T-cell (primary cell): ENCODE measurements around the gene KIAA1217. TPM values are rescaled to one million over a fixed set of nuclear protein-coding genes. Genes with fewer than 3 reads are reported as not detected.

Experiments
- ATAC-seq, 4 experiments: fragments of 200-7000 bp in 3 of 4; fragments of 150-1000 bp in 1 of 4; cut with Tn5 transposase; replicated peaks in 1 of 4; 1 replicate in 3 of 4; 2 replicates in 1 of 4; pipeline ENCODE4 v1.10.0; 2021; ENCODE audit warnings: moderate library complexity in 3 of 4, mild to moderate bottlenecking in 2 of 4, moderate number of reproducible peaks in 1 of 4
- CTCF ChIA-PET, 2 donors: fragments of 300-600 bp; sonication (Branson Sonifier 250); formaldehyde crosslinking; loops; one replicate each; lab custom pipeline; 2022; ENCODE audit warnings: antibody characterized with exemption in 2 of 2; lab: Charles Lee
- POLR2A ChIA-PET, 2 donors: fragments of 300-600 bp; sonication (Branson Sonifier 250); formaldehyde crosslinking; loops; one replicate each; lab custom pipeline; 2022; ENCODE audit warnings: antibody characterized with exemption in 2 of 2; lab: Charles Lee
- DNase-seq, 35 experiments: peaks; one replicate each; pipeline versions ENCODE4 v3.0.0 to v3.0.0-alpha.2; 2013 to 2023
- H3K27ac ChIP-seq: one replicate; pipeline ENCODE4 v1.5.1; 2013; ENCODE audit warnings: low read length
- H3K27me3 ChIP-seq, 2 experiments: replicated peaks in 1 of 2; 1 replicate in 1 of 2; 2 replicates in 1 of 2; pipeline versions ENCODE4 v1.6.1 to v1.7.0; 2013; ENCODE audit warnings: low read length in 1 of 2, mixed read lengths in 1 of 2; ENCODE audit not compliant: control insufficient read depth in 2 of 2, insufficient read depth in 2 of 2; ENCODE audit errors: extremely low read depth in 1 of 2
- H3K36me3 ChIP-seq, 2 donors: 1 replicate in 1 of 2; 2 replicates in 1 of 2; pipeline versions ENCODE4 v1.6.1 to v1.7.0; 2013; ENCODE audit warnings: low read length in 1 of 2; ENCODE audit not compliant: control insufficient read depth in 2 of 2, insufficient read depth in 1 of 2; ENCODE audit errors: extremely low read depth in 1 of 2
- H3K4me1 ChIP-seq, 2 experiments: 1 replicate in 1 of 2; 2 replicates in 1 of 2; pipeline versions ENCODE4 v1.6.1 to v1.7.0; 2013; ENCODE audit warnings: low read length in 2 of 2, mixed read lengths in 1 of 2; ENCODE audit not compliant: insufficient read depth in 2 of 2, control insufficient read depth in 1 of 2; ENCODE audit errors: extremely low read depth in 1 of 2
- H3K4me3 ChIP-seq, 2 donors: 1 replicate in 1 of 2; 2 replicates in 1 of 2; pipeline versions ENCODE4 v1.5.1 to v1.7.0; 2013; ENCODE audit warnings: mild to moderate bottlenecking in 2 of 2, low read length in 1 of 2, moderate library complexity in 1 of 2; ENCODE audit not compliant: control insufficient read depth in 1 of 2; ENCODE audit errors: extremely low read depth in 1 of 2
- H3K9me3 ChIP-seq: 2 replicates; pipeline ENCODE4 v1.7.0; 2013
- H3K27ac Mint-ChIP-seq, 2 donors: one replicate each; pipeline ENCODE4 v1.8.0; 2020 to 2021; ENCODE audit warnings: mild to moderate bottlenecking in 2 of 2, mixed read lengths in 2 of 2
- H3K27me3 Mint-ChIP-seq, 2 donors: one replicate each; pipeline ENCODE4 v1.8.0; 2021 to 2022; ENCODE audit warnings: mixed read lengths in 2 of 2
- H3K36me3 Mint-ChIP-seq: one replicate; pipeline ENCODE4 v1.8.0; 2021; ENCODE audit warnings: mixed read lengths
- H3K4me1 Mint-ChIP-seq, 3 donors: one replicate each; pipeline ENCODE4 v1.8.0; 2020 to 2022; ENCODE audit warnings: mixed read lengths in 3 of 3, mild to moderate bottlenecking in 1 of 3
- H3K4me3 Mint-ChIP-seq, 3 donors: one replicate each; pipeline ENCODE4 v1.8.0; 2020 to 2022; ENCODE audit warnings: mild to moderate bottlenecking in 3 of 3, mixed read lengths in 3 of 3, moderate library complexity in 3 of 3
- H3K9me3 Mint-ChIP-seq, 3 donors: one replicate each; pipeline ENCODE4 v1.8.0; 2020 to 2022; ENCODE audit warnings: mixed read lengths in 3 of 3
- WGBS: methylation state at CpG from one replicate; pipeline ENCODE4 v1.1.5; 2013; ENCODE audit warnings: missing lambda C conversion rate; ENCODE audit not compliant: insufficient coverage; 5-methylcytosine and 5-hydroxymethylcytosine counted together
- total RNA-seq, 35 experiments: library from RNA in 6 of 35; stranded (reverse) in 6 of 35; fragments of 120-200 nt in 1 of 35; gene quantifications; one replicate each; pipeline versions ENCODE4 v1.2.1 to v1.2.4 and lab custom pipeline; 2013 to 2026

KIAA1217 gene
- total RNA-seq, 5 donors from 2014 or later (not counting 1 experiment from before 2014, with no cell fraction given) = 0.12 to 1.2 (median 0.66) TPM; not detected in 1

DNA sequence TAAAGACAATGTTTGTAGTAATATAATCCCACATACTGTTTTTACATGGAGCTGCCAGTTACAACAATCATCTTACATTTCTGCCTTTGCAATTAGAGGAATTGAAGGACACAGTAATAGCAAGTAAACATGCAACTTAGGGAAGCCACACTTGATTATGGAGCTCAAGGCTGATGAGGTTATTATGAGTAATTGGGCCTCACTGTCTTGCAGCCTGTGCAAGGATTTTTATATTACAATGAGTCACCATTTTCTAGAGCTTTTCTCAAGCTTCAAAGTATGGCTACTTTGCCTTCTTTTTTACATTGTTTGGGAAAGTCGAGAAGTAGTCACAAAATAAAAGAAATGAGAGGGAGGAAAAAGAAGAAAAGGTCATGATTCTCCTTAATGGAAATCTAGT lies 226.4 kb downstream of the KIAA1217 start:
- no peak overlapping the region for H3K27ac ChIP-seq
- ATAC-seq (no peak), DNase-seq (no peak)
- no peaks in the 10 kb centered on the region for H3K36me3 ChIP-seq
- H3K27me3 ChIP-seq = peaks cover 0 to 3% of the 10 kb centered on the region in 2 experiments
- ChIA-PET POLR2A (interaction anchor here in 1 of 2 donors (0.7 kb wide), 1 partner anchor 43 kb away, joined by 6 read pairs; no protein-coding TSS in a partner anchor), CTCF (interaction anchor here (0.6 kb wide), 2 partner anchors 419 to 1143 kb away, joined by 3 to 5 read pairs; no protein-coding TSS in a partner anchor)
- Mint-ChIP-seq H3K27me3 (peaks cover 3 to 5% of the 10 kb centered on the region in 2 donors), H3K27ac (no peak overlapping the region), H3K4me3 (no peak overlapping the region), H3K9me3 (no peaks in the 10 kb centered on the region), H3K4me1 (no peaks in the 10 kb centered on the region), H3K36me3 (no peaks in the 10 kb centered on the region)
- H3K4me1 ChIP-seq = no peaks in the 10 kb centered on the region
- no CpG with 5 or more reads among the region's 1 CpG for WGBS
- H3K9me3 ChIP-seq = no peaks in the 10 kb centered on the region
- H3K4me3 ChIP-seq = no peak overlapping the region

DNA sequence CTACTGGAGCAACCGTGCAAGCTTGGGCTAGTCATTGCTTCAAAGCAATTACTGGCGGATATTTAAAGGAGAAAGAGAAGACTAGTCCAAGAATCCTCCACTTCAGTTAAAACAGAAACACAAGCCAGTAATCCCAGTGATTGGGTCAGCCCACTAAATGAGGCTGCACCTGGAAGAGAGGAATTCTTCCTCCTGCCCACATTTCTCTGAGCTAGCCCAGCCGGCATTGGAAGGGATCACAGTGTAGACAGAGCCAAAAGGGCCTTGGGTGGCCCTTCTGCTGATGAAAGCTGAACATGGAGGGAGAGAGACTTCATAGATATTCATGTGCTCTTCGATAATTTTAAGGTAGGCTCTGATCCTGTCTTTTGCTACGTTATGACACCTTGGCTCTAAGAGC lies 228.4 kb downstream of the KIAA1217 start:
- ChIA-PET CTCF (no interaction called here), POLR2A (no interaction called here)
- H3K36me3 Mint-ChIP-seq = no peaks in the 10 kb centered on the region

DNA sequence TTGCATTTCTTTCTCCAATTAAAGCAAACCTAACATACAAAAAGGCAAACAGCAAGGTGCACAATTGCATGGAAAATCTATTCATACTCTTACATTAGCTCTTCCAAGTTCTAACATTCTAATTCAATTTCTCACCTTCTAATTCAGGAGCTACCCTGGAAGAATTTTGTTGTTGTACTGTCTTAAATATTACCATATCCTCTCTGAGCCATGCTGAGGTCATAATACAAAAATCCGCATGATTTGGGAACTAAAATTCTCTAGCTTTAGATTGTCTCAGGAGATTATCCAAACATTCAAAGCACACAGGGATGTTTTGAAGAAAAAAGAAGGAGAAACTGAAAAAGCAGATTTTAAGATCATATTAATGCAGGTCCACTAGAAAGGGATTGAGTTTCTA lies 229.9 kb downstream of the KIAA1217 start:
- no peak overlapping the region for H3K4me3 Mint-ChIP-seq
- no peaks in the 10 kb centered on the region for H3K36me3 Mint-ChIP-seq

More for the DNA sequence above, 228.4 kb downstream of the KIAA1217 start:
- no peak overlapping the region for H3K4me3 Mint-ChIP-seq
- peaks cover 3 to 5% of the 10 kb centered on the region in 2 donors for H3K27me3 Mint-ChIP-seq
- Histone ChIP-seq H3K36me3 (no peaks in the 10 kb centered on the region), H3K27me3 (peaks cover 0 to 3% of the 10 kb centered on the region in 2 experiments), H3K4me3 (no peak overlapping the region), H3K4me1 (no peaks in the 10 kb centered on the region), H3K9me3 (no peaks in the 10 kb centered on the region), H3K27ac (no peak overlapping the region)
- H3K9me3 Mint-ChIP-seq = no peaks in the 10 kb centered on the region
- no peaks in the 10 kb centered on the region for H3K4me1 Mint-ChIP-seq
- no peak overlapping the region for H3K27ac Mint-ChIP-seq
- DNase-seq (no peak), ATAC-seq (no peak)
- WGBS = no CpG with 5 or more reads among the region's 5 CpGs

DNA sequence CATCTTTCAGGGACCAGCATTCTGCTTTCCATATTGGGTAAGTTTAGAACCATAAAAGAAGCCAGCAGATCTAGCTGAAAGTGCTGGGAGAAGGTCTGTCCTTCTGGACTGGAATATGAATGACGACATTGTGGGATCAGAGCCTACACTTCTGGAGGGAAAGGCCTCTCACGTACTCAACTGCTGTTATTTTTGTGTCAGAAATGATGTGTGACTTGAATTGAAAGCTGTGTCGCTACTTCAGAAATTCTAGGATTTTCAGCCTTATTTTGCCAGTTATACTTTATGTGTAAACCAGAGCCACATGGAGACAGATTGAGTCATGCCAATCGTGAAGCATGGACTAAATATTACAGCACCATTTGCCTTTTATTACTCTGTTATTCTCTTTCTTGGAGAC lies 231.0 kb downstream of the KIAA1217 start:
- Mint-ChIP-seq H3K36me3 (no peaks in the 10 kb centered on the region), H3K27ac (no peak overlapping the region), H3K4me1 (no peaks in the 10 kb centered on the region), H3K4me3 (no peak overlapping the region), H3K9me3 (no peaks in the 10 kb centered on the region), H3K27me3 (peaks cover 8 to 9% of the 10 kb centered on the region in 2 donors)
- ChIA-PET CTCF (no interaction called here), POLR2A (no interaction called here)
- no peak overlapping the region for H3K4me3 ChIP-seq
- ATAC-seq (no peak), DNase-seq (no peak)
- no peaks in the 10 kb centered on the region for H3K9me3 ChIP-seq
- no peaks in the 10 kb centered on the region for H3K36me3 ChIP-seq
- H3K4me1 ChIP-seq = no peaks in the 10 kb centered on the region
- H3K27ac ChIP-seq = no peak overlapping the region
- no peaks in the 10 kb centered on the region for H3K27me3 ChIP-seq
- 74% methylated on average over 4 of the region's 4 CpGs for WGBS

More for the DNA sequence above, 229.9 kb downstream of the KIAA1217 start:
- H3K4me1 ChIP-seq = no peaks in the 10 kb centered on the region
- no peaks in the 10 kb centered on the region for H3K36me3 ChIP-seq
- Mint-ChIP-seq H3K4me1 (no peaks in the 10 kb centered on the region), H3K27me3 (peaks cover 8 to 9% of the 10 kb centered on the region in 2 donors), H3K27ac (no peak overlapping the region), H3K9me3 (no peaks in the 10 kb centered on the region)
- DNase-seq (no peak), ATAC-seq (no peak)
- no CpG with 5 or more reads among the region's 1 CpG for WGBS
- no peaks in the 10 kb centered on the region for H3K9me3 ChIP-seq
- CTCF ChIA-PET = no interaction called here
- peaks cover 0 to 3% of the 10 kb centered on the region in 2 experiments for H3K27me3 ChIP-seq
- POLR2A ChIA-PET = no interaction called here
- no peak overlapping the region for H3K27ac ChIP-seq
- no peak overlapping the region for H3K4me3 ChIP-seq

DNA sequence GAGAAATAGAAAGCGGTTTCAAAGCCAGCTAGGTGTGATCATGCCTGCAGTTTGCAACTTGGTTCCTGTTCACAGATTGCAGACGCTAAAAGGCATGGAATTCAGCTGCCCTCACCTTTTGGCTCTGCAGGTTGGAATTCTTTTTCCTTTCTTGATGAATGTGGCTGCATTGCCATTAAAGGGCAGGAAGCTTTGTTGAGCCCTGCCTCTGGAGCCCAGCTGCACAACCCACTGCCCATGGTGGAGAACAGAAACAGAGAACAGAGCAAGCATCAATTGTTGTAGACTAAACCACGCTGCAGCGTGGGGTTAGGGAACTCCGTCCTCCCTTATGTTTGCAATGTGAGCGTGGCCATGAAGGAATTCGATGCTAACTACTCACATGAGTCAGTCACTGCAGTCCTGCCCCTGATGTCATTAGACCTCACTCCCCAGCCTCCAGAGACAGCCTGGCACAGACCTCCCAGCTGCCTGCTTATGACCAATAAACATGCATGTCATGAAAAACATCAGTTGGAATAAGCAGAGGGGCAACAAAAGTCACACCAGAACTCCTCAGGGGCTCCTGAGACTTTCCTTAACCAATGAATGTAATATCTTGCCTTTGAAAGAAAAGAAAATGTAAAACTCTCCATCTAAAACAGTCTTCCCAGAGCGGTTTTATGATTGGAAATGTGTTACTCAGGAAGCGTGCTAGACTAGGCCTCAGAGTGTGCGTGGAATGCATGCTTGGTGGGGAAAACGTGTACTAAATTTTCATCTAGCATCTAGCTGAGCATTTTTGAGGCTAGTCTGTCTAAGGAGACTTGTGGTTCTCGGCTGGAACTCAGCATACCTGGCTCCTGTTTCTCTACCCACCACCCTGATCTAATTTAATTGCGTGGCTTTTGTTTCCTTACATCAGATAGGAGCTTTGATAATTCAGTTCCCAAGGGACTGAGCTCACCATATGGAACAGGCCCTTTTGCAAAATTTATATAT lies 232.2 kb downstream of the KIAA1217 start:
- no peak overlapping the region for H3K4me3 ChIP-seq
- no peaks in the 10 kb centered on the region for H3K36me3 Mint-ChIP-seq
- ATAC-seq (no peak), DNase-seq (no peak)
- peaks cover 6 to 9% of the 10 kb centered on the region in 2 donors for H3K27me3 Mint-ChIP-seq
- no peaks in the 10 kb centered on the region for H3K36me3 ChIP-seq
- no peaks in the 10 kb centered on the region for H3K27me3 ChIP-seq
- no peaks in the 10 kb centered on the region for H3K4me1 ChIP-seq
- CTCF ChIA-PET = no interaction called here
- no peak overlapping the region for H3K27ac Mint-ChIP-seq
- 87% methylated on average over 7 of the region's 13 CpGs for WGBS
- no peaks in the 10 kb centered on the region for H3K9me3 ChIP-seq
- POLR2A ChIA-PET = no interaction called here
- H3K4me1 Mint-ChIP-seq = no peaks in the 10 kb centered on the region
- no peak overlapping the region for H3K27ac ChIP-seq
- H3K9me3 Mint-ChIP-seq = no peaks in the 10 kb centered on the region
- no peak overlapping the region for H3K4me3 Mint-ChIP-seq

DNA sequence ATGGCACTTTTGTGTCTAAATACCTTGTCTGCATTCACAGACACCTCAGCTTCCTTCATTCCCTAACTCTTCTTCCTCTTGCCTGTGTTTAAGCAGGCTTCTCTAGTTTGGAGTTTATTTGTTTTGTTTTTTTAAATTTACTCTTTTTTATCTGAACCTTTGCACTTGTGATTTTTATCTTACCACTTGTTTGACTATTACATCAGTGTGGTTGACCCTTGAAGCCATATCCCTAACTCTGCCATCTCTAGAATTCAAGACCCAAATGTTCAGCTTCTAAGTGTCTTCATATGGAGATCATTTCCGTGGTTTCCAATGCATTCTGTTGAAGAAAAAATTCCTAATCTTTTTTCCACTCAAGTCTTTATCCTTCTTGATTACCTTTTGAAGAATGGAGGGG lies 233.3 kb downstream of the KIAA1217 start:
- H3K36me3 Mint-ChIP-seq = no peaks in the 10 kb centered on the region
- ATAC-seq (no peak), DNase-seq (no peak)
- CTCF ChIA-PET = no interaction called here
- H3K36me3 ChIP-seq = no peaks in the 10 kb centered on the region
- peaks cover 3 to 9% of the 10 kb centered on the region in 2 donors for H3K27me3 Mint-ChIP-seq
- WGBS = no CpG with 5 or more reads among the region's 1 CpG
- H3K27ac ChIP-seq = no peak overlapping the region
- H3K4me1 Mint-ChIP-seq = no peaks in the 10 kb centered on the region
- POLR2A ChIA-PET = no interaction called here
- H3K9me3 ChIP-seq = no peaks in the 10 kb centered on the region
- no peaks in the 10 kb centered on the region for H3K4me1 ChIP-seq
- no peak overlapping the region for H3K4me3 Mint-ChIP-seq
- no peak overlapping the region for H3K4me3 ChIP-seq
- no peaks in the 10 kb centered on the region for H3K27me3 ChIP-seq
- H3K9me3 Mint-ChIP-seq = no peaks in the 10 kb centered on the region
- H3K27ac Mint-ChIP-seq = no peak overlapping the region
